HepG2 (cell line): ENCODE measurements around the gene CHRNG. TPM values are rescaled to one million over a fixed set of nuclear protein-coding genes. Genes with fewer than 3 reads are reported as not detected.
A peak's percentile ranks its signal among the peaks of the same experiment; 100 is the strongest.

Source experiments
- ATAC-seq: fragments of 200-7000 bp; cut with Tn5 transposase; 3 replicates; pipeline ENCODE4 v1.9.1; 2020; ENCODE audit warnings: mild to moderate bottlenecking, moderate library complexity
- BruUV-seq: library from RNA; stranded (reverse); fragments of 400-500 nt; replicated peaks from 2 replicates; lab custom pipeline; 2021; lab: Mats Ljungman, UMichigan
- CTCF ChIA-PET: fragments of 300-600 bp; formaldehyde crosslinking; extraction: SDS; loops from one replicate; lab custom pipeline; 2021; ENCODE audit warnings: low total read pairs, inconsistent platforms, low intra/inter-chr PET ratio; lab: Yijun Ruan, JAX
- POLR2A ChIA-PET: fragments of 350-600 bp; sonication (Branson Sonifier 250); formaldehyde crosslinking; loops from one replicate; lab custom pipeline; 2020; ENCODE audit warnings: antibody characterized with exemption, inconsistent platforms; lab: Yijun Ruan, JAX
- DNase-seq: peaks from one replicate; pipeline ENCODE4 v3.0.0-alpha.2; 2015; ENCODE audit warnings: low spot score
- FAIRE-seq: peaks from 3 replicates; lab custom pipeline; 2011; peaks lifted over from hg19 to GRCh38; lab: Jason Lieb, UNC
- H2AFZ ChIP-seq: one replicate; pipeline ENCODE4 v1.6.1; 2011; ENCODE audit warnings: low read length, inconsistent platforms
- H3K27ac ChIP-seq: fragments of 300-600 bp; 3 replicates; pipeline ENCODE4 v1.8.0; 2011; ENCODE audit warnings: mixed run types, mild to moderate bottlenecking, mixed read lengths, low read length, inconsistent platforms; ENCODE audit not compliant: insufficient read depth; ENCODE audit errors: extremely low read length
- H3K27me3 ChIP-seq, 2 experiments: fragments of 200-600 bp in 1 of 2; 2 replicates in 1 of 2; 3 replicates in 1 of 2; pipeline versions ENCODE4 v1.6.0 to v1.8.0; 2011; ENCODE audit warnings: low read length in 2 of 2, mild to moderate bottlenecking in 2 of 2, moderate library complexity in 2 of 2, inconsistent platforms in 1 of 2; ENCODE audit not compliant: insufficient read depth in 2 of 2, control insufficient read depth in 1 of 2
- H3K36me3 ChIP-seq, 2 experiments: fragments of 200-600 bp in 1 of 2; replicated peaks in 1 of 2; 2 replicates in 1 of 2; 3 replicates in 1 of 2; pipeline versions ENCODE4 v1.5.1 to v1.8.0; 2011; ENCODE audit warnings: low read length in 2 of 2, inconsistent platforms in 1 of 2; ENCODE audit not compliant: insufficient read depth in 2 of 2, control insufficient read depth in 1 of 2
- H3K4me1 ChIP-seq: 2 replicates; pipeline ENCODE4 v1.5.1; 2012; ENCODE audit warnings: low read length, inconsistent platforms; ENCODE audit not compliant: insufficient read depth
- H3K4me2 ChIP-seq: 2 replicates; pipeline ENCODE4 v1.6.0; 2011; ENCODE audit warnings: low read depth, low read length, inconsistent platforms
- H3K4me3 ChIP-seq, 3 experiments: fragments of 200-600 bp in 1 of 3; sonication (generic), shearing (Covaris generic) in 1 of 3; replicated peaks in 1 of 3; 2 replicates each; pipeline ENCODE4 v1.5.1; 2011 to 2016; ENCODE audit warnings: low read length in 3 of 3, inconsistent platforms in 2 of 3, low read depth in 2 of 3, mild to moderate bottlenecking in 2 of 3, control low read depth in 1 of 3, mixed read lengths in 1 of 3; ENCODE audit not compliant: insufficient read depth in 1 of 3
- H3K79me2 ChIP-seq: one replicate; pipeline ENCODE4 v1.6.1; 2011; ENCODE audit warnings: low read length, inconsistent platforms; ENCODE audit not compliant: insufficient read depth
- H3K9ac ChIP-seq: 2 replicates; pipeline ENCODE4 v1.6.0; 2011; ENCODE audit warnings: mild to moderate bottlenecking, low read depth, low read length, inconsistent platforms; ENCODE audit not compliant: insufficient read depth
- H3K9me3 ChIP-seq: 2 replicates; pipeline ENCODE4 v1.5.1; 2012; ENCODE audit warnings: mild to moderate bottlenecking, low read length
- H4K20me1 ChIP-seq: 2 replicates; pipeline ENCODE4 v1.6.0; 2011; ENCODE audit warnings: inconsistent platforms, mild to moderate bottlenecking, low read length, moderate library complexity; ENCODE audit not compliant: insufficient read depth
- CREB1 ChIP-seq, 2 experiments: fragments of 450-650 bp in 1 of 2; IDR thresholded peaks; 2 replicates each; pipeline ENCODE4 v1.6.1; 2016 to 2017; ENCODE audit warnings: control low read depth in 1 of 2, mild to moderate bottlenecking in 1 of 2, missing compliant biosample characterization in 1 of 2, missing genetic modification characterization in 1 of 2
- KLF12 ChIP-seq: sonication (generic); formaldehyde crosslinking; IDR thresholded peaks from 2 replicates; pipeline ENCODE4 v1.4.0; 2020; ENCODE audit warnings: missing genetic modification reagents, borderline replicate concordance
- LCORL ChIP-seq, 2 experiments: fragments of 450-650 bp in 1 of 2; sonication (generic) in 1 of 2; formaldehyde crosslinking in 1 of 2; IDR thresholded peaks; 2 replicates each; pipeline versions ENCODE4 v1.5.0 to v1.6.1; 2017 to 2020; ENCODE audit warnings: antibody characterized with exemption in 1 of 2, missing genetic modification reagents in 1 of 2
- NCOA1 ChIP-seq: sonication (generic); formaldehyde crosslinking; IDR thresholded peaks from 2 replicates; pipeline ENCODE4 v1.9.0; 2021; ENCODE audit warnings: missing genetic modification reagents
- TEAD2 ChIP-seq: sonication (generic); formaldehyde crosslinking; IDR thresholded peaks from 2 replicates; pipeline ENCODE4 v1.9.0; 2021; ENCODE audit warnings: missing genetic modification reagents
- ZC3H13 ChIP-seq: sonication (generic); formaldehyde crosslinking; IDR thresholded peaks from 2 replicates; pipeline ENCODE4 v1.8.1; 2023; ENCODE audit warnings: mild to moderate bottlenecking, missing genetic modification reagents, moderate library complexity
- ZKSCAN5 ChIP-seq: sonication (generic); formaldehyde crosslinking; IDR thresholded peaks from 2 replicates; pipeline ENCODE4 v1.5.1; 2020; ENCODE audit warnings: mild to moderate bottlenecking, missing genetic modification reagents
- ZMYM3 ChIP-seq: sonication (generic); formaldehyde crosslinking; IDR thresholded peaks from 2 replicates; pipeline ENCODE4 v1.5.1; 2020; ENCODE audit warnings: mild to moderate bottlenecking, missing genetic modification reagents
- WGBS: methylation state at CpG from one replicate; pipeline ENCODE4 v1.1.6; 2017; ENCODE audit warnings: low lambda C conversion rate; 5-methylcytosine and 5-hydroxymethylcytosine counted together
- in situ Hi-C: cut with HindIII; loops from 2 replicates; pipeline ENCODE4 v1.10.0; 2017; ENCODE audit warnings: low pct_unique_long_range_greater_than_20kb; ENCODE audit not compliant: extremely low pct_ligation_motif_present
- intact Hi-C: fragments of 100-400 bp; cut with micrococcal nuclease; formaldehyde crosslinking; loops from one replicate; pipeline ENCODE4 v1.10.0; 2022; ENCODE audit not compliant: unreplicated experiment
- polyA plus RNA-seq, 8 experiments: library from polyadenylated mRNA; depleted of rRNA in 3 of 8; stranded (reverse) in 7 of 8; unstranded in 1 of 8; fragments of >200 nt; fragmentation: Illumina TruSeq in 4 of 8; extraction: Trizol in 4 of 8; gene quantifications; 2 replicates each; pipeline versions ENCODE4 v1.2.1 to v1.2.3, GENCODE V29; 2011 to 2016; ENCODE audit warnings: low read depth in 4 of 8, missing spikeins in 1 of 8, mixed read lengths in 1 of 8; ENCODE audit not compliant: insufficient read depth in 1 of 8
- total RNA-seq, 5 experiments: library from RNA; depleted of rRNA; stranded (reverse); fragments of >200 nt; fragmentation: Illumina TruSeq; extraction: Trizol; gene quantifications; 2 replicates each; pipeline ENCODE4 v1.2.3, GENCODE V29; 2016; ENCODE audit warnings: low read depth in 1 of 5
- TF ChIP-seq, protein P1 (sequence below): IDR thresholded peaks from 2 replicates; pipeline ENCODE4 v1.6.1; 2016; ENCODE audit warnings: missing compliant biosample characterization, missing genetic modification reagents, borderline replicate concordance
- TF ChIP-seq, protein P2 (sequence below): sonication (generic); formaldehyde crosslinking; IDR thresholded peaks from 2 replicates; pipeline ENCODE4 v1.4.0; 2020; ENCODE audit warnings: missing genetic modification reagents
- TF ChIP-seq, protein P3 (sequence below): IDR thresholded peaks from 2 replicates; pipeline ENCODE4 v1.6.1; 2012; ENCODE audit warnings: inconsistent platforms

Gene CHRNG
- total and polyA plus RNA-seq, 2 of the 13 experiments (the other 11 are each of a cell fraction or from before 2014, with no cell fraction given), result not detected

DNA sequence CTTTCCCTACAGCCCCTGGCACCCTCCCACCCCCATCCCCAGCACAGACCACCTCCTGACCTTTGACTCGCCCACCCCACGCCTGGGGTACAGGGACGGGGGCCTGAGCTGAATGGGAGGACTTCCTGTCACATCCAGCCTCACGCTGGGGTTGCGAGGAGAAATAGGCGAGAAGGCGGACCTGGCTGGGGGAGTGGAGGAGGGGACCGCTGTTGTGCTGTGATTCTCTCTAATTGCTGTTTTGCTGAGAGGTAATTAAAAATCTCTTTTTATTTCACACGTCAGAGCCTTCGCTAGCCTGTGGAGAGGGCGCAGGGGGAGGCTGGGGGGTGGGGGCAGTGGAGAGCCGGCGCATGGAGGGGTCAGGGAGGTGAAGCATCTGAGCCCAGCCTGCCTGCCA lies 42.1 kb upstream of the CHRNG start (continued):
- TF ChIP-seq NCOA1 (no peak), ZMYM3 (CRISPR knock-in tag) (no peak), KLF12 (CRISPR knock-in tag) (no peak), ZC3H13 (CRISPR knock-in tag) (no peak), ZKSCAN5 (CRISPR knock-in tag) (no peak), TEAD2 (no peak)
- TF ChIP-seq, protein P1, sequence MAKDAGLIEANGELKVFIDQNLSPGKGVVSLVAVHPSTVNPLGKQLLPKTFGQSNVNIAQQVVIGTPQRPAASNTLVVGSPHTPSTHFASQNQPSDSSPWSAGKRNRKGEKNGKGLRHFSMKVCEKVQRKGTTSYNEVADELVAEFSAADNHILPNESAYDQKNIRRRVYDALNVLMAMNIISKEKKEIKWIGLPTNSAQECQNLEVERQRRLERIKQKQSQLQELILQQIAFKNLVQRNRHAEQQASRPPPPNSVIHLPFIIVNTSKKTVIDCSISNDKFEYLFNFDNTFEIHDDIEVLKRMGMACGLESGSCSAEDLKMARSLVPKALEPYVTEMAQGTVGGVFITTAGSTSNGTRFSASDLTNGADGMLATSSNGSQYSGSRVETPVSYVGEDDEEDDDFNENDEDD, result no peak
- TF ChIP-seq, protein P2, sequence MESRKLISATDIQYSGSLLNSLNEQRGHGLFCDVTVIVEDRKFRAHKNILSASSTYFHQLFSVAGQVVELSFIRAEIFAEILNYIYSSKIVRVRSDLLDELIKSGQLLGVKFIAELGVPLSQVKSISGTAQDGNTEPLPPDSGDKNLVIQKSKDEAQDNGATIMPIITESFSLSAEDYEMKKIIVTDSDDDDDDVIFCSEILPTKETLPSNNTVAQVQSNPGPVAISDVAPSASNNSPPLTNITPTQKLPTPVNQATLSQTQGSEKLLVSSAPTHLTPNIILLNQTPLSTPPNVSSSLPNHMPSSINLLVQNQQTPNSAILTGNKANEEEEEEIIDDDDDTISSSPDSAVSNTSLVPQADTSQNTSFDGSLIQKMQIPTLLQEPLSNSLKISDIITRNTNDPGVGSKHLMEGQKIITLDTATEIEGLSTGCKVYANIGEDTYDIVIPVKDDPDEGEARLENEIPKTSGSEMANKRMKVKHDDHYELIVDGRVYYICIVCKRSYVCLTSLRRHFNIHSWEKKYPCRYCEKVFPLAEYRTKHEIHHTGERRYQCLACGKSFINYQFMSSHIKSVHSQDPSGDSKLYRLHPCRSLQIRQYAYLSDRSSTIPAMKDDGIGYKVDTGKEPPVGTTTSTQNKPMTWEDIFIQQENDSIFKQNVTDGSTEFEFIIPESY (CRISPR knock-in tag), result no peak
- TF ChIP-seq, protein P3, sequence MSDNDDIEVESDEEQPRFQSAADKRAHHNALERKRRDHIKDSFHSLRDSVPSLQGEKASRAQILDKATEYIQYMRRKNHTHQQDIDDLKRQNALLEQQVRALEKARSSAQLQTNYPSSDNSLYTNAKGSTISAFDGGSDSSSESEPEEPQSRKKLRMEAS, result no peak

DNA sequence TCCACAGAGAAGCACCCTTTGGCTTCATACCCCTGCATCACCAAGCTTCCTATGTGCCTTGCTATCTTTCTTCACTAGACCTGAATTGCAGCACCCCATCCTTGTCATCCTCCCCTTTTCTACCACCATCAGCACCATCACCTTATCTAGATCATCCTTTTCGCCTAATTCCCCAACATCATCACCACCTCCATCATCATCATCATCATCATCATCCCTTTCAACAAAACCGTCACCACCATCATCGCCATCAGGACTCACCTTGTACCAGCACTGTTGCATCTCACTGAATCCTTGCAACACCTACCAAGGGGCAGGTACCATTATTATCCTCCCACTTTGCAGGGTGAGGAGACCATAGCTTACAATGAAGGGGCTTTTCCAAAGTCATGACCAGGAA lies 41.0 kb upstream of the CHRNG start:
- intact Hi-C loops, result no loop called here
- Histone ChIP-seq H3K4me2 (no peak overlapping the region), H2AFZ (no peak overlapping the region), H3K9ac (no peak overlapping the region), H3K4me1 (peaks cover 6% of the 10 kb centered on the region), H3K9me3 (no peaks in the 10 kb centered on the region), H3K79me2 (no peaks in the 10 kb centered on the region), H3K27ac (no peak overlapping the region), H3K4me3 (no peak overlapping the region), H3K27me3 (peaks cover 17 to 86% of the 10 kb centered on the region in 2 experiments), H3K36me3 (no peaks in the 10 kb centered on the region), H4K20me1 (no peaks in the 10 kb centered on the region)
- DNase-seq, result no peak
- no peak for FAIRE-seq
- ChIA-PET POLR2A (no interaction called here), CTCF (no interaction called here)
- in situ Hi-C loops, result no loop called here
- BruUV-seq, result no TSS peak
- 28% methylated on average over 3 of the region's 3 CpGs for WGBS
- TF ChIP-seq CREB1 (IDR thresholded peaks at IDR 0.05) (peak; percentile 88), CREB1 (CRISPR knock-in tag; IDR thresholded peaks at IDR 0.05) (no peak), LCORL (IDR thresholded peaks at IDR 0.05) (no peak), LCORL (CRISPR knock-in tag; IDR thresholded peaks at IDR 0.05) (no peak)
- no peak for ATAC-seq
